ENCODE results near the gene REV3L.

REV3L gene

GRCh38 chr6:111430605-111431376 is 52.2 kb downstream of the REV3L start:
- TF ChIP-seq, protein P1, sequence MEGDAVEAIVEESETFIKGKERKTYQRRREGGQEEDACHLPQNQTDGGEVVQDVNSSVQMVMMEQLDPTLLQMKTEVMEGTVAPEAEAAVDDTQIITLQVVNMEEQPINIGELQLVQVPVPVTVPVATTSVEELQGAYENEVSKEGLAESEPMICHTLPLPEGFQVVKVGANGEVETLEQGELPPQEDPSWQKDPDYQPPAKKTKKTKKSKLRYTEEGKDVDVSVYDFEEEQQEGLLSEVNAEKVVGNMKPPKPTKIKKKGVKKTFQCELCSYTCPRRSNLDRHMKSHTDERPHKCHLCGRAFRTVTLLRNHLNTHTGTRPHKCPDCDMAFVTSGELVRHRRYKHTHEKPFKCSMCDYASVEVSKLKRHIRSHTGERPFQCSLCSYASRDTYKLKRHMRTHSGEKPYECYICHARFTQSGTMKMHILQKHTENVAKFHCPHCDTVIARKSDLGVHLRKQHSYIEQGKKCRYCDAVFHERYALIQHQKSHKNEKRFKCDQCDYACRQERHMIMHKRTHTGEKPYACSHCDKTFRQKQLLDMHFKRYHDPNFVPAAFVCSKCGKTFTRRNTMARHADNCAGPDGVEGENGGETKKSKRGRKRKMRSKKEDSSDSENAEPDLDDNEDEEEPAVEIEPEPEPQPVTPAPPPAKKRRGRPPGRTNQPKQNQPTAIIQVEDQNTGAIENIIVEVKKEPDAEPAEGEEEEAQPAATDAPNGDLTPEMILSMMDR (IDR thresholded peaks at IDR 0.05): no peak
- Histone ChIP-seq H3K27ac (no peak overlapping the region), H3K4me1 (peaks cover 0 to 30% (median 2%) of the 10 kb centered on the region in 4 donors), H3K9me3 (no peaks in the 10 kb centered on the region), H3K27me3 (no peaks in the 10 kb centered on the region), H3K36me3 (peaks cover 0 to 4% (median 0%) of the 10 kb centered on the region in 3 donors), H3K4me3 (no peak overlapping the region)
- intact Hi-C loops (cut with DNase I; ENCODE audit: low total_unique reads): no loop called here
- DNase-seq: no peak

GRCh38 chr6:111429571-111429970 is 53.4 kb downstream of the REV3L start:
- TF ChIP-seq, protein P1 (IDR thresholded peaks at IDR 0.05): no peak
- intact Hi-C loops (cut with DNase I; ENCODE audit: low total_unique reads): no loop called here

GRCh38 chr6:111428811-111429210 is 54.2 kb downstream of the REV3L start:
- no peaks in the 10 kb centered on the region for H3K27me3 ChIP-seq

More at GRCh38 chr6:111429571-111429970, 53.4 kb downstream of the REV3L start:
- H3K4me3 ChIP-seq: no peak overlapping the region
- H3K36me3 ChIP-seq: peaks cover 0 to 4% (median 0%) of the 10 kb centered on the region in 3 donors
- H3K4me1 ChIP-seq: peaks cover 0 to 36% (median 4%) of the 10 kb centered on the region in 4 donors
- no peaks in the 10 kb centered on the region for H3K9me3 ChIP-seq
- DNase-seq: no peak
- no peak overlapping the region for H3K27ac ChIP-seq
- no peaks in the 10 kb centered on the region for H3K27me3 ChIP-seq

GRCh38 chr6:111427341-111428116 is 55.5 kb downstream of the REV3L start:
- DNase-seq: no peak
- Histone ChIP-seq H3K36me3 (peaks cover 0 to 4% (median 0%) of the 10 kb centered on the region in 3 donors), H3K4me1 (peaks cover 0 to 54% (median 10%) of the 10 kb centered on the region in 4 donors), H3K9me3 (no peaks in the 10 kb centered on the region), H3K27ac (no peak overlapping the region), H3K4me3 (no peak overlapping the region), H3K27me3 (no peaks in the 10 kb centered on the region)
- intact Hi-C loops (cut with DNase I; ENCODE audit: low total_unique reads): no loop called here
- TF ChIP-seq, protein P1 (IDR thresholded peaks at IDR 0.05): no peak

More at GRCh38 chr6:111428811-111429210, 54.2 kb downstream of the REV3L start:
- TF ChIP-seq, protein P1 (IDR thresholded peaks at IDR 0.05): no peak
- intact Hi-C loops (cut with DNase I; ENCODE audit: low total_unique reads): no loop called here
- peaks cover 0 to 43% (median 8%) of the 10 kb centered on the region in 4 donors for H3K4me1 ChIP-seq
- peaks cover 0 to 4% (median 0%) of the 10 kb centered on the region in 3 donors for H3K36me3 ChIP-seq
- DNase-seq: no peak
- no peak overlapping the region for H3K4me3 ChIP-seq
- H3K27ac ChIP-seq: no peak overlapping the region
- no peaks in the 10 kb centered on the region for H3K9me3 ChIP-seq

DNA sequence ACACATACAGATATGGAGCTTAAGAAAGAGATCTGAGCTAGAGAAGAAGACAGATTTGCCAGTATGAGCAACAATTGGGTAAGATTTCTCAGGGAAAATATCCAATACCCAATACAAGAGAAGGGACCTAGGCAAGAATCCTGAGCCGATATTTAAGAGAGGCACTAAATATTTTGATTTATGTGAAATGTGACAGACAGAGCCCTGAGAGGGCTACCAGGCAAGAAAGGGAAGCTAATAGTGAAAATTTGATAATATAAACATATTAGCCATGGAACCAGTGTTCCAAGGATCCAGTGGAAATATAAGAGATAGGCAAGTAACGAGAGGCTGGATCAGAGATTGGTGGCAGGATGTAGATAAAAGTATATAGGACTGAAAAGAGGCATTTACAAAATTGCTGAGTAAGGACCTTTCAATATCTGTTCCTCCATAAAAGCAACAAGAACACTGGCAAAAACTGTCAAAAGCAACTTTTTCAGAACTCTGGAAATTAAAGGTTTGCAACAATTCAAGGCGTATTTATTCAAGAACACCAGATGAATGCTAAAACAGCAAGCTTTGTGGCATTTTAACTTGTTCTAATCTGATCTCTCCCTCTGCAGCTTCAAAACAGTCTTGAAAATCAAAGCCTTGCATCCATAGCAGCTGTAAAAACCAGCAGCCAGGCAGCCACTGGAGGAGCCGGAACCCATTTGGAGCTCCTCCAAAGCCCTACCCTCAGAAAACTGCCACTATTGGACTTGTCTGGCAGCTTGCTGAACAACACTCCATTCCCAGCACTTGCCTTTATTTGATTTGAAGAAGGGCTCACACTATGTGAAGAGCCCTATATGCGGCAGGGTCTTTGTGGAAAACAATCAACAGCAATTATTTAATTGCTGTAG is 58.8 kb downstream of the REV3L start:
- peaks cover 0 to 46% (median 10%) of the 10 kb centered on the region in 4 donors for H3K4me1 ChIP-seq
- no peak for DNase-seq
- intact Hi-C loops (cut with DNase I; ENCODE audit: low total_unique reads): no loop called here
- no peak overlapping the region for H3K27ac ChIP-seq
- H3K9me3 ChIP-seq: no peaks in the 10 kb centered on the region
- TF ChIP-seq, protein P1 (IDR thresholded peaks at IDR 0.05): no peak
- H3K27me3 ChIP-seq: no peaks in the 10 kb centered on the region
- no peak overlapping the region for H3K4me3 ChIP-seq
- H3K36me3 ChIP-seq: no peaks in the 10 kb centered on the region

Measured in tibial artery (tissue), 4 donors.